ENCODE results near the gene NFATC1.

NFATC1 gene

DNA sequence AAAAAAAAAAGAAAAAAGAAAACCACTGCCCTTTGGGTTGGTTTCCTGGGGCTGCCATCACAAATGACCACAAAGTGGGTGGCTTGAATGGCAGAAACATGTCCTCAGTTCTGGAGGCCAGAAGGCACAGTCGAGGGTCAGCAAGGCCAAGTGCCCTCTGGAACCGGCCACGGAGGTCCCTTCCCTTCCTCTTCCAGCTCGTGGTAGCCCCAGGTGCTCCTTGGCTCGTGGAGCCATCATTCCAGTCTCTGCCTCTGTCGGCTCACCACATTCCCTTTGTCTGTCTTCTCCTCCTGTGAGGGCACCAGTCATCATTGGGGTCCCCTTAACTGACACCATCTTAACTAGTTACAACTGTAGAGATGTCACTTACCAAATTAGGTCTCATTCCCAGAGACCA is 8.5 kb upstream of the NFATC1 start:
- Histone ChIP-seq H3K9ac (ENCODE audit: low read length) (no peak overlapping the region), H3K27ac (ENCODE audit: low read length) (no peak overlapping the region), H3K9me3 (ENCODE audit: insufficient read depth, low read length) (no peaks in the 10 kb centered on the region), H3K36me3 (replicated peaks; ENCODE audit: low read depth, low read length) (no peaks in the 10 kb centered on the region), H3K79me2 (ENCODE audit: low read length) (no peaks in the 10 kb centered on the region), H3K4me2 (ENCODE audit: low read length) (no peak overlapping the region), H3K27me3 (ENCODE audit: low read depth, low read length) (peaks cover 27% of the 10 kb centered on the region), H3K4me3 (ENCODE audit: low read length) (no peak overlapping the region), H4K20me1 (ENCODE audit: insufficient read depth, low read length) (no peaks in the 10 kb centered on the region), H3K4me1 (ENCODE audit: low read length) (peaks cover 11% of the 10 kb centered on the region), H2AFZ (ENCODE audit: low read depth, low read length) (no peak overlapping the region)
- TF ChIP-seq, protein P1, sequence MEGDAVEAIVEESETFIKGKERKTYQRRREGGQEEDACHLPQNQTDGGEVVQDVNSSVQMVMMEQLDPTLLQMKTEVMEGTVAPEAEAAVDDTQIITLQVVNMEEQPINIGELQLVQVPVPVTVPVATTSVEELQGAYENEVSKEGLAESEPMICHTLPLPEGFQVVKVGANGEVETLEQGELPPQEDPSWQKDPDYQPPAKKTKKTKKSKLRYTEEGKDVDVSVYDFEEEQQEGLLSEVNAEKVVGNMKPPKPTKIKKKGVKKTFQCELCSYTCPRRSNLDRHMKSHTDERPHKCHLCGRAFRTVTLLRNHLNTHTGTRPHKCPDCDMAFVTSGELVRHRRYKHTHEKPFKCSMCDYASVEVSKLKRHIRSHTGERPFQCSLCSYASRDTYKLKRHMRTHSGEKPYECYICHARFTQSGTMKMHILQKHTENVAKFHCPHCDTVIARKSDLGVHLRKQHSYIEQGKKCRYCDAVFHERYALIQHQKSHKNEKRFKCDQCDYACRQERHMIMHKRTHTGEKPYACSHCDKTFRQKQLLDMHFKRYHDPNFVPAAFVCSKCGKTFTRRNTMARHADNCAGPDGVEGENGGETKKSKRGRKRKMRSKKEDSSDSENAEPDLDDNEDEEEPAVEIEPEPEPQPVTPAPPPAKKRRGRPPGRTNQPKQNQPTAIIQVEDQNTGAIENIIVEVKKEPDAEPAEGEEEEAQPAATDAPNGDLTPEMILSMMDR (IDR thresholded peaks at IDR 0.05; ENCODE audit: low read depth, low read length) = no peak
- no peak for TF ChIP-seq EZH2phosphoT487 (IDR thresholded peaks at IDR 0.05; ENCODE audit: low read depth)

DNA sequence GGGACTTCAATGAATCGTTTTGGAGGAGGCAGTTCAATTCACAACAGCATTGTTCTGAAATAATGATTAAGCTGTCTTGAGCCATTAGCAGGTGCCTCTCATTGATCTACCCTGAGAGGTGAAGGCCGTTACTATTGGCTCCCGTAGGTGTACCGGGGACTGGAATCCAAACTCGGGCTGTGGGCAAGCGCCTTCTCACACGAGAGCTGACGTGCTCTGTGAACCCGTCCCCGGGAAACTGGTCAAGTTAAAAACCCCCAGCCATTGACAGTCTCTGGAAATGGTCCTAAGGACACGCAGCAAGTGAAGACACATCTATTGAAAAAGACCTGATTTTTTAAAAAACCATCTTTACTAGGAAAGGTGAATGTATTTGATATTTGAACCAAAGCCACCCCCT is 8.1 kb upstream of the NFATC1 start:
- H3K36me3 ChIP-seq (replicated peaks; ENCODE audit: low read depth, low read length) = no peaks in the 10 kb centered on the region
- H3K4me2 ChIP-seq (ENCODE audit: low read length) = no peak overlapping the region
- no peaks in the 10 kb centered on the region for H3K79me2 ChIP-seq (ENCODE audit: low read length)
- no peaks in the 10 kb centered on the region for H3K9me3 ChIP-seq (ENCODE audit: insufficient read depth, low read length)
- TF ChIP-seq, protein P1 (IDR thresholded peaks at IDR 0.05; ENCODE audit: low read depth, low read length) = no peak
- TF ChIP-seq EZH2phosphoT487 (IDR thresholded peaks at IDR 0.05; ENCODE audit: low read depth) = no peak
- H3K27me3 ChIP-seq (ENCODE audit: low read depth, low read length) = peaks cover 27% of the 10 kb centered on the region
- H3K27ac ChIP-seq (ENCODE audit: low read length) = no peak overlapping the region
- no peak overlapping the region for H2AFZ ChIP-seq (ENCODE audit: low read depth, low read length)
- no peaks in the 10 kb centered on the region for H4K20me1 ChIP-seq (ENCODE audit: insufficient read depth, low read length)
- no peak overlapping the region for H3K4me3 ChIP-seq (ENCODE audit: low read length)
- H3K9ac ChIP-seq (ENCODE audit: low read length) = no peak overlapping the region
- H3K4me1 ChIP-seq (ENCODE audit: low read length) = peaks cover 15% of the 10 kb centered on the region

DNA sequence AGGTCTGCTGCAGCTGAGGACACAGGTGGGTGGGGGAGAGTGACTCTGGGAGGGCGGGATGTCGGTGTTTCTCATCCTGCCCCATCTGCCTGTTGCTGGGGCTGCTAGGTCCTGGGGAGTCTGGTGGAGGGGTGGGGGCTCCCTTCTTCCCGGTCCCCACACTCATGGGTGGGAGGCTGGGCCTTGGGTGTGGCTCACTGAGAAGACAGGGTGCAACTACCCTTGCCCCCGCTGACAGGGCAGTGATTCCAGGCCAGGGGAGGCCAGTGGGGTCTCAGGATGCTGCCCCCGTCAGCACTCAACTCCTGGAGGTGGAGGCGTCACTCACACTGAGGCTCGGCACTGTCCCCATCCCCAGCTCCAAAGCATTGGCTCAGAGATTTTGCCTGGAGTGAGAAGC is 7.7 kb upstream of the NFATC1 start:
- H3K4me2 ChIP-seq (ENCODE audit: low read length) = no peak overlapping the region
- no peaks in the 10 kb centered on the region for H3K9me3 ChIP-seq (ENCODE audit: insufficient read depth, low read length)
- no peak overlapping the region for H2AFZ ChIP-seq (ENCODE audit: low read depth, low read length)
- no peaks in the 10 kb centered on the region for H3K79me2 ChIP-seq (ENCODE audit: low read length)
- peaks cover 19% of the 10 kb centered on the region for H3K4me1 ChIP-seq (ENCODE audit: low read length)
- peaks cover 27% of the 10 kb centered on the region for H3K27me3 ChIP-seq (ENCODE audit: low read depth, low read length)
- no peaks in the 10 kb centered on the region for H4K20me1 ChIP-seq (ENCODE audit: insufficient read depth, low read length)
- TF ChIP-seq, protein P1 (IDR thresholded peaks at IDR 0.05; ENCODE audit: low read depth, low read length) = no peak
- TF ChIP-seq EZH2phosphoT487 (IDR thresholded peaks at IDR 0.05; ENCODE audit: low read depth) = no peak
- H3K36me3 ChIP-seq (replicated peaks; ENCODE audit: low read depth, low read length) = no peaks in the 10 kb centered on the region
- no peak overlapping the region for H3K4me3 ChIP-seq (ENCODE audit: low read length)
- H3K27ac ChIP-seq (ENCODE audit: low read length) = no peak overlapping the region
- no peak overlapping the region for H3K9ac ChIP-seq (ENCODE audit: low read length)

DNA sequence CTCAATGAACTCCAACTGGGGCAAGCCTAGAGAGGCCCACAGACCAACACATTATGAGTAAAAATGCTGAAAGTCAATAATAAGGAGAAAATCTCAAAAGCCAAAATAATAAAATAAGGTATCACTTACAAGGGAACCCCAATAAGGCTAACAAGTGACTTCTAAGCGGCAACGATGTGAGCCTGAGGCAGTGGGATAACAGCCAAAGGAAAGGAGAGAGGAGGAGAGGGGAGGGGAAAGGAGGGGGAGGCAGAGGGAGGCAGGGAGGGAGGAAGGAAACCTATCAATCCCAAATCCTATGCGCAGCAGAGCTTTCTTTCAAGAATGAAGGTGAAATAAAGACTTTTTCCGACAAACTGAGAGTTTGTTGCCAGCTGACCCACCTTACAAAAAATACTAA is 6.0 kb upstream of the NFATC1 start:
- Histone ChIP-seq H3K4me3 (ENCODE audit: low read length) (no peak overlapping the region), H3K27me3 (ENCODE audit: low read depth, low read length) (peaks cover 27% of the 10 kb centered on the region), H3K36me3 (replicated peaks; ENCODE audit: low read depth, low read length) (no peaks in the 10 kb centered on the region), H2AFZ (ENCODE audit: low read depth, low read length) (no peak overlapping the region), H3K9ac (ENCODE audit: low read length) (no peak overlapping the region), H3K27ac (ENCODE audit: low read length) (no peak overlapping the region), H3K4me2 (ENCODE audit: low read length) (no peak overlapping the region), H3K79me2 (ENCODE audit: low read length) (no peaks in the 10 kb centered on the region), H3K9me3 (ENCODE audit: insufficient read depth, low read length) (no peaks in the 10 kb centered on the region), H4K20me1 (ENCODE audit: insufficient read depth, low read length) (no peaks in the 10 kb centered on the region), H3K4me1 (ENCODE audit: low read length) (peaks cover 28% of the 10 kb centered on the region)
- TF ChIP-seq, protein P1 (IDR thresholded peaks at IDR 0.05; ENCODE audit: low read depth, low read length) = no peak
- TF ChIP-seq EZH2phosphoT487 (IDR thresholded peaks at IDR 0.05; ENCODE audit: low read depth) = no peak

Measured in OCI-LY3 (cell line).